ENCODE data around the gene CLTA. TPM values are rescaled to one million over a fixed set of nuclear protein-coding genes. Genes with fewer than 3 reads are reported as not detected.

Gene CLTA
- total and polyA plus RNA-seq, 2 of the 8 experiments (the other 6 are each of a cell fraction or from before 2014, with no cell fraction given) = 137 to 236 TPM

DNA sequence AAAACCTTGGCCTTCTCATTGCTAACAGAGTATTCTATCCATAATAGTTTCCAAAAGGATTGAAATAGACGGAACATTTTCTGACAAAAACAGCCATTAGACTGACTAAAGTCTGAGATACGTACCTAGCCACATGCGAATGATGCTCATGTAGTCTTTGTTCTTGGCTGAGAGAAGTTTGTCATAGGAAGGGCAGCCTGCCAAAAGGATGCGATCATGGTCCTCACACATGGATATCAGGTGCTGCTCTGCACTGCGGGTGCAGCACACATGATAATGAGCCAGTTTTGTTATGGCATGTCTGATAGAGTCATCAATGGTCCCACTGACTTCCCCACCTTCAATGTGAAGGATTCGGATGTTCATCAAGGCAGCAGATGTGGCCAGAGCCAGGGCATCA lies 55.2 kb downstream of the CLTA start (continued):
- TF ChIP-seq CHD7 (IDR thresholded peaks at IDR 0.05; ENCODE audit: insufficient replicate concordance, low read length) (no peak), CEBPB (IDR thresholded peaks at IDR 0.05; ENCODE audit: low read depth, low read length) (no peak), ASH2L (IDR thresholded peaks at IDR 0.05; ENCODE audit: low read length) (no peak), POLR2A (IDR thresholded peaks at IDR 0.05; ENCODE audit: control extremely low read depth in 1 of 2, low read depth in 2 of 2, low read length in 2 of 2) (no peak), JUND (IDR thresholded peaks at IDR 0.05; ENCODE audit: low read length) (no peak), KDM4A (IDR thresholded peaks at IDR 0.05; ENCODE audit: low read depth, low read length, severe bottlenecking) (no peak), GTF2F1 (IDR thresholded peaks at IDR 0.05; ENCODE audit: borderline replicate concordance, low read depth, low read length) (no peak)

Data from H1 (cell line).